OCI-LY1 (cell line): ENCODE data around the gene UTP15.

ENCODE experiments used
- CTCF ChIP-seq: fragments of 200-600 bp; sonication (generic), shearing (Covaris generic); IDR thresholded peaks from 2 replicates; pipeline ENCODE4 v1.5.1; 2017; ENCODE audit warnings: mild to moderate bottlenecking, antibody characterized with exemption, low read length, moderate library complexity, mixed read lengths
- EZH2 ChIP-seq: fragments of 200-600 bp; sonication (generic), shearing (Covaris generic); IDR thresholded peaks from 2 replicates; pipeline ENCODE4 v1.8.0; 2017; ENCODE audit warnings: borderline replicate concordance, mixed run types, mild to moderate bottlenecking, antibody characterized with exemption, low read length, moderate library complexity, mixed read lengths

DNA sequence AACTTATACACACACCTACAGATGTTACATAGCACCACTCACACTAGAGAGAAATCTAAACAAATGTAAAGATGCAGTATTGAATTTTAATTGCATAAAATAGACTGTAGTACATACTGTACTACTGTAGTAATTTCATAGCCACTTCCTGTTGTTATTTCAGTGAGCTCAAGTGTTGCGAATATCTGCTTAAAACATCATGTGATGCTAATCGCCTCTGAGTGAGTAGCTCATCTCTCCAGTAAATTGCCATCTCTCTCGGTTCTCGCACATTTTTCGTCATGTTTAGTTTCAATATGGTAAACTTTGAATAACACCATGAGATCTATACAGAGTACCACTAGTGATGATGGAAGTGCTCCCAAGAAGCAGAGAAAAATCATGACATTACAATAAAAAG lies 38.5 kb downstream of the UTP15 start:
- no peak for TF ChIP-seq CTCF
- TF ChIP-seq EZH2, result no peak
